Placental pericyte (primary cell): Measurements from ENCODE around the gene MORN1. TPM values are rescaled to one million over a fixed set of nuclear protein-coding genes. Genes with fewer than 3 reads are reported as not detected.

ENCODE experiments used
- total RNA-seq: library from RNA; depleted of rRNA; stranded (reverse); fragments of >200 nt; gene quantifications from 2 replicates; pipeline ENCODE4 v1.2.3, GENCODE V29; 2012

MORN1 gene
- total RNA-seq, result 8.3 and 9.8 TPM in 2 replicates

DNA sequence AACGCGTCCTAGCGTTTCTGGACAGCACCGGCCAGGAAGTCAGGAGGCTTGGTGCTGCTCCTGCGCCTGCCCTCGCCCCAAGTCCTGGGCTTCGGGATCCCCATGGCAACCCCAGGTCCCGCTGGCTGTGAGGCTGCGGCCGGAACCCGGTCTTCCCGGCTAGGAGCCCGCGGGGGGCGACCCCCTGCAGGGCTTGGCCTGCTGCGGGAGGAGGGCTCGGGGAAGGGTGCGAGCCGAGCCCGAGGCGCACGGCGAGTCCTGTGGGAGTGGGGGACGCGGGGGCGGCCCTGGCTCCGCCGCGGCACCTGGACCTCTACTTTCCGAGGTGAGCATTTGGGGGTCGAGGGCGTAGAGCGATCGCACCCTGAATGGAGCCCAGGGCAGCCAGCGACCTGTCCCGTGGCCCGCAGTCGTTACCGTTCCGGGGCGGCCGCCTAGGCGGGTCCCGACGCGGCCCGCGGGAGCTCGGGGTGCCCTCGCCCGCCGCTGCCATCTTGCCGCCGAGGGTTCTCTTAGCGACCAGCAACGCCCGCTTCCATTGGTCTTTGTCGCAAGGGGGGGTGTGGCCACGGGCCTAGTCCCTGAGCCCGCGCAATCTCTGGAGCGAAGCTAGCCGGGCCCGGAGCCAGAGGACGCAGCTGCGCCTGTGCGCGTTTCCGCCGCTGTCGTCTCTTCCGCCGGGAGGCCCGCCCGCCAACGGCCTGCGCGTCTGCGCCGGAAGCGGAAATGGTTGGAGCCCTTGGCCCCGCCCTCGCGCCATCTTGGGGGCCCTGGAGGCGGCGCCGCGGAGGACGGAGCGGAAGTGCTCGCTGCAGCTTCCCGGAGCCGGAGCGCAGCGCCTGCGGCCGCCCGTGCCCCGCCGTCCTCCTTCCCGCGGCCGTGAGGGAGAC, at the start of gene MORN1, which contains the start of gene RER1:
Gene MORN1, minus strand, starts transcription at position 514 of the 890 bp plus-strand sequence. Its CDS starts 21 bp downstream, at position 493.
Gene RER1, plus strand, starts transcription at position 801 of the 890 bp plus-strand sequence. CDS start 3,950 bp downstream, outside the sequence.

DNA sequence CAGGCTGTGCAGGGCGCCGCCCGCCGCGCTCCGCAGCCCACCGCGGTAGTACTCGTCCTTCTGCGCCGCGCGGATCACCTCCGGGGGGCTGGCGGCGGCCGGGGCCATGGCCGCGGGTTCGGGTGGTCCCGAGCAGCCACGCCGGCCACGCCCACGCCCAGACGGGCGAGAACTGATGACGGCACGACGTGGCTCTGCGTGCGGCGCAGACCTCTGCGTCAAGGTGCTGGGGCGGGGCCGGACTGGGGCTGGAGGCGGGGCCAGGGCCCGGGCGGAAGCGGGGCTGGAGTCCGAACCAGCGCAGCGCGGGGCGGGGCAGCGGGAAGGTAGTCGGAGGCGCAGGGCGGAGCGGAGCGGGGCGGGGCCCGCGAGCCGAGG, 21.0 kb upstream of the MORN1 start, which contains the start of gene PEX10:
Gene PEX10, minus strand, starts transcription at position 170 of the 378 bp plus-strand sequence. Its CDS starts 62 bp downstream, at position 108.

Other genes with a start within 250 kb of the MORN1 start
- gene FAAP20, start 196.8 kb downstream of the MORN1 start, total RNA-seq, result 24.9 TPM in 2 replicates
- gene SKI, start 163.2 kb downstream of the MORN1 start, total RNA-seq, result 20.6 and 37.7 TPM in 2 replicates
- gene RER1, start 287 bp upstream of the MORN1 start, total RNA-seq, result 121 and 123 TPM in 2 replicates
- 34.8 and 38.2 TPM in 2 replicates for gene PEX10, start 21.0 kb upstream of the MORN1 start, total RNA-seq
- gene PLCH2, start 84.7 kb upstream of the MORN1 start, total RNA-seq, result under 0.01 TPM in 2 replicates
- 25.8 and 46.8 TPM in 2 replicates for gene PANK4, start 135.0 kb upstream of the MORN1 start, total RNA-seq
- gene HES5, start 138.7 kb upstream of the MORN1 start, total RNA-seq, result not detected in 2 replicates
- 19.5 and 31.1 TPM in 2 replicates for gene TNFRSF14, start 164.8 kb upstream of the MORN1 start, total RNA-seq
- gene PRXL2B, start 195.2 kb upstream of the MORN1 start, total RNA-seq, result 13.1 and 28.6 TPM in 2 replicates
- not detected in 2 replicates for gene MMEL1, start 241.5 kb upstream of the MORN1 start, total RNA-seq